Measurements from ENCODE around the gene DACH1. TPM values are rescaled to one million over a fixed set of nuclear protein-coding genes. Genes with fewer than 3 reads are reported as not detected.

DACH1 gene
- total RNA-seq, 4 donors from 2014 or later, result 1.5 to 55.1 (median 4.7) TPM

- intact Hi-C loops (cut with DNase I; ENCODE audit: low total_unique reads), result no loop called here
- DNase-seq, result no peak
- Histone ChIP-seq H3K27me3 (no peaks in the 10 kb centered on the region), H3K4me3 (no peak overlapping the region), H3K27ac (no peak overlapping the region), H3K4me1 (no peaks in the 10 kb centered on the region), H3K9me3 (no peaks in the 10 kb centered on the region), H3K36me3 (no peaks in the 10 kb centered on the region)
- no peak for TF ChIP-seq CTCF (IDR thresholded peaks at IDR 0.05)
- no peak for TF ChIP-seq POLR2A (IDR thresholded peaks at IDR 0.05)
Observed at GRCh38 chr13:71877256-71877653, 10.3 kb upstream of the DACH1 start.

- H3K27ac ChIP-seq, result no peak overlapping the region
- no peaks in the 10 kb centered on the region for H3K27me3 ChIP-seq
- DNase-seq, result no peak
- TF ChIP-seq CTCF (IDR thresholded peaks at IDR 0.05) (no peak), POLR2A (IDR thresholded peaks at IDR 0.05) (no peak)
- H3K36me3 ChIP-seq, result no peaks in the 10 kb centered on the region
- intact Hi-C loops (cut with DNase I; ENCODE audit: low total_unique reads), result no loop called here
- no peaks in the 10 kb centered on the region for H3K4me1 ChIP-seq
- no peaks in the 10 kb centered on the region for H3K9me3 ChIP-seq
- H3K4me3 ChIP-seq, result no peak overlapping the region
Observed at GRCh38 chr13:71876648-71877255, 9.7 kb upstream of the DACH1 start.

- Histone ChIP-seq H3K36me3 (no peaks in the 10 kb centered on the region), H3K27me3 (no peaks in the 10 kb centered on the region), H3K9me3 (no peaks in the 10 kb centered on the region), H3K27ac (no peak overlapping the region), H3K4me3 (no peak overlapping the region), H3K4me1 (no peaks in the 10 kb centered on the region)
- no peak for DNase-seq
- intact Hi-C loops (cut with DNase I; ENCODE audit: low total_unique reads), result no loop called here
- TF ChIP-seq CTCF (IDR thresholded peaks at IDR 0.05) (no peak), POLR2A (IDR thresholded peaks at IDR 0.05) (no peak)
Observed at GRCh38 chr13:71875823-71876222, 8.8 kb upstream of the DACH1 start.

GRCh38 chr13:71874458-71874857, 7.5 kb upstream of the DACH1 start:
- Histone ChIP-seq H3K9me3 (no peaks in the 10 kb centered on the region), H3K4me1 (no peaks in the 10 kb centered on the region), H3K4me3 (no peak overlapping the region), H3K36me3 (no peaks in the 10 kb centered on the region), H3K27me3 (no peaks in the 10 kb centered on the region), H3K27ac (no peak overlapping the region)
- intact Hi-C loops (cut with DNase I; ENCODE audit: low total_unique reads), result no loop called here
- no peak for TF ChIP-seq CTCF (IDR thresholded peaks at IDR 0.05)
- TF ChIP-seq POLR2A (IDR thresholded peaks at IDR 0.05), result no peak
- no peak for DNase-seq

- Histone ChIP-seq H3K4me1 (no peaks in the 10 kb centered on the region), H3K27me3 (peaks cover 0 to under 1% of the 10 kb centered on the region in 2 donors), H3K36me3 (no peaks in the 10 kb centered on the region), H3K9me3 (no peaks in the 10 kb centered on the region), H3K4me3 (no peak overlapping the region), H3K27ac (no peak overlapping the region)
- TF ChIP-seq CTCF (IDR thresholded peaks at IDR 0.05), result no peak
- TF ChIP-seq POLR2A (IDR thresholded peaks at IDR 0.05), result no peak
- no peak for DNase-seq
- intact Hi-C loops (cut with DNase I; ENCODE audit: low total_unique reads), result no loop called here
Observed at GRCh38 chr13:71873418-71874247, 6.6 kb upstream of the DACH1 start.

All from uterus (tissue), 4 donors.